SK-N-MC (cell line): ENCODE data around the gene LEO1.

Experiments
- EZH2 ChIP-seq: fragments of 200-600 bp; sonication (generic); IDR thresholded peaks from one replicate; pipeline ENCODE4 v1.6.1; 2017; ENCODE audit warnings: antibody characterized with exemption
- FOXP2 ChIP-seq: optimal IDR thresholded peaks from 2 replicates; pipeline ENCODE3; 2011; ENCODE audit warnings: mild to moderate bottlenecking, moderate library complexity; ENCODE audit not compliant: insufficient read depth; ENCODE audit errors: extremely low read length, control extremely low read depth
- POLR2AphosphoS5 ChIP-seq: IDR thresholded peaks from 2 replicates; pipeline ENCODE4 v1.6.1; 2012; ENCODE audit warnings: mild to moderate bottlenecking, low read depth, low read length, borderline replicate concordance

GRCh38 chr15:51973220-51973619, 1.6 kb upstream of the LEO1 start:
- TF ChIP-seq EZH2, result no peak
- no peak for TF ChIP-seq POLR2AphosphoS5
- TF ChIP-seq FOXP2, result no peak
